ENCODE measurements around the gene DAPK2. TPM values are rescaled to one million over a fixed set of nuclear protein-coding genes. Genes with fewer than 3 reads are reported as not detected.
A peak's percentile ranks its signal among the peaks of the same experiment; 100 is the strongest.

Gene DAPK2
- polyA plus RNA-seq, 2 of the 4 experiments (the other 2 are of a cell fraction) = 3.1 to 4.8 TPM

DNA sequence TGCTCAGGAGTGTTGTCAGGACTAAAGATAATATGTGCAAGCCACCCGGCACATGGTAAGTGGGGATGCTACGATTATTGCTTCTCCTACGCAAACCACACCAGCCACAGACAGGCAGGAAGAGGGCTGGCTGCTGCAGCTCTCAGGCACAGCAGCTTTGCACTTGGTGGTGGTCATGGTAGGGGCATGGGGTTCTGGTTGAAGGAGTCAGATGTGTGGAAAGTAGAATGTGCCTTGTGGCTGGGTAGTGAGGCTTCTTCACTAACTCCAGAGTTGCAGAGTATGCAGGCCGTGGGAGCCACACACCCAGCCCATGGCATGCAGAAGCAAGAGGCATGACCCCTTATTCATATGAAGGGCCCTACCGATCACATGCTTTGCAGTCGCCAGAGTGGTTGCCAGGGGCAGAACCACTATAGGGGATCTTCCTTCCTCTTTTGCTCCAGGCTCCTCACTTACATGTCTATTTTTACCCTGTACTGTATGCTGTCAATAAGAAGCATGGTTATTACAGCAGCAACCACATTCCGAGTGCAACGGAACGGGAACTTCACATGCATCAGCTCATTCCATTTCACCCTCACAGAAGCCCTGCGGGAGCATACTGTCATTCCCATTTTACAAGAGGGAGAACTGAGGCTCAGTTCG, 153.4 kb downstream of the DAPK2 start (continued):
- TF ChIP-seq, protein P1, sequence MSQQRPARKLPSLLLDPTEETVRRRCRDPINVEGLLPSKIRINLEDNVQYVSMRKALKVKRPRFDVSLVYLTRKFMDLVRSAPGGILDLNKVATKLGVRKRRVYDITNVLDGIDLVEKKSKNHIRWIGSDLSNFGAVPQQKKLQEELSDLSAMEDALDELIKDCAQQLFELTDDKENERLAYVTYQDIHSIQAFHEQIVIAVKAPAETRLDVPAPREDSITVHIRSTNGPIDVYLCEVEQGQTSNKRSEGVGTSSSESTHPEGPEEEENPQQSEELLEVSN (IDR thresholded peaks at IDR 0.05; ENCODE audit: borderline replicate concordance, low read depth) = no peak
- no peak for TF ChIP-seq HDAC2 (IDR thresholded peaks at IDR 0.05)
- TF ChIP-seq, protein P2, sequence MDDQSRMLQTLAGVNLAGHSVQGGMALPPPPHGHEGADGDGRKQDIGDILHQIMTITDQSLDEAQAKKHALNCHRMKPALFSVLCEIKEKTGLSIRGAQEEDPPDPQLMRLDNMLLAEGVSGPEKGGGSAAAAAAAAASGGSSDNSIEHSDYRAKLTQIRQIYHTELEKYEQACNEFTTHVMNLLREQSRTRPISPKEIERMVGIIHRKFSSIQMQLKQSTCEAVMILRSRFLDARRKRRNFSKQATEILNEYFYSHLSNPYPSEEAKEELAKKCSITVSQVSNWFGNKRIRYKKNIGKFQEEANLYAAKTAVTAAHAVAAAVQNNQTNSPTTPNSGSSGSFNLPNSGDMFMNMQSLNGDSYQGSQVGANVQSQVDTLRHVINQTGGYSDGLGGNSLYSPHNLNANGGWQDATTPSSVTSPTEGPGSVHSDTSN (IDR thresholded peaks at IDR 0.05) = no peak

DNA sequence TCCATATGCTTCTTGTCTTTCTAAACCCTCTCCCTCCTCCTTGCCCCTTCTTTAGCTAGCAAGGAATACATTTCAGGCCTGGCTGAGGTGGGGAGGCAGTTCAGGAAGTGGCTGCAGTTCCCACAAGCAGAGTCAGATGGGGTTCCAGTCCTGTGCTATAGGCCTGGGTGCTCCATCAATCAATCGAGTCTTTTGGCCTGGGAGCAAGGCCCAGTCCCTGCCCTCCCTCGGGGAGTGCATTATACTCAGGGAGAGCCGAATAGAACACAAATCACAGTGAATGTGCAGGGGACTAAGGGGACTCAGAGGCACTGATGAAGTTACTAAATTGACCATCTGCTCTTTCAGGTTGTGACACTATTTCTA, 154.5 kb downstream of the DAPK2 start:
- H3K27ac ChIP-seq = no peak overlapping the region
- ChIA-PET CTCF (interaction anchor here (0.6 to 7.2 kb wide), 26 partner anchors 8 to 428 kb away, joined by 3 to 45 read pairs (median 4); no protein-coding TSS in a partner anchor), POLR2A (interaction anchor here (0.6 kb wide), 1 partner anchor 870 kb away, joined by 3 read pairs; no protein-coding TSS in a partner anchor)
- no peak for TF ChIP-seq CHD2 (IDR thresholded peaks at IDR 0.05; ENCODE audit: low read length, partially characterized antibody)
- no peak for TF ChIP-seq POLR2AphosphoS2 (conservative IDR thresholded peaks at IDR 0.05; ENCODE audit: low read length)
- no peak for TF ChIP-seq HOXA7 (CRISPR knock-in tag; IDR thresholded peaks at IDR 0.05)
- TF ChIP-seq EHF (CRISPR knock-in tag; IDR thresholded peaks at IDR 0.05) = no peak
- TF ChIP-seq, protein P3, sequence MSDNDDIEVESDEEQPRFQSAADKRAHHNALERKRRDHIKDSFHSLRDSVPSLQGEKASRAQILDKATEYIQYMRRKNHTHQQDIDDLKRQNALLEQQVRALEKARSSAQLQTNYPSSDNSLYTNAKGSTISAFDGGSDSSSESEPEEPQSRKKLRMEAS (IDR thresholded peaks at IDR 0.05) = no peak
- TF ChIP-seq KDM1A (IDR thresholded peaks at IDR 0.05; ENCODE audit: low read depth) = no peak
- TF ChIP-seq ESRRA (IDR thresholded peaks at IDR 0.05; ENCODE audit: borderline replicate concordance, low read length) = no peak
- TF ChIP-seq FOSL2 (IDR thresholded peaks at IDR 0.05) = no peak
- TF ChIP-seq FOSL2 (CRISPR knock-in tag; IDR thresholded peaks at IDR 0.05) = no peak
- TF ChIP-seq, protein P4, sequence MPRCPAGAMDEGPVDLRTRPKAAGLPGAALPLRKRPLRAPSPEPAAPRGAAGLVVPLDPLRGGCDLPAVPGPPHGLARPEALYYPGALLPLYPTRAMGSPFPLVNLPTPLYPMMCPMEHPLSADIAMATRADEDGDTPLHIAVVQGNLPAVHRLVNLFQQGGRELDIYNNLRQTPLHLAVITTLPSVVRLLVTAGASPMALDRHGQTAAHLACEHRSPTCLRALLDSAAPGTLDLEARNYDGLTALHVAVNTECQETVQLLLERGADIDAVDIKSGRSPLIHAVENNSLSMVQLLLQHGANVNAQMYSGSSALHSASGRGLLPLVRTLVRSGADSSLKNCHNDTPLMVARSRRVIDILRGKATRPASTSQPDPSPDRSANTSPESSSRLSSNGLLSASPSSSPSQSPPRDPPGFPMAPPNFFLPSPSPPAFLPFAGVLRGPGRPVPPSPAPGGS (IDR thresholded peaks at IDR 0.05) = no peak
- no peak for TF ChIP-seq MAZ (IDR thresholded peaks at IDR 0.05; ENCODE audit: borderline replicate concordance, low read depth, low read length)
- TF ChIP-seq RCOR1 (IDR thresholded peaks at IDR 0.05; ENCODE audit: low read depth, low read length) = no peak
- TF ChIP-seq HDAC2 (IDR thresholded peaks at IDR 0.05) = no peak
- no peak for TF ChIP-seq FOSB (CRISPR knock-in tag; IDR thresholded peaks at IDR 0.05)
- TF ChIP-seq, protein P2 (IDR thresholded peaks at IDR 0.05) = no peak
- TF ChIP-seq, protein P5, sequence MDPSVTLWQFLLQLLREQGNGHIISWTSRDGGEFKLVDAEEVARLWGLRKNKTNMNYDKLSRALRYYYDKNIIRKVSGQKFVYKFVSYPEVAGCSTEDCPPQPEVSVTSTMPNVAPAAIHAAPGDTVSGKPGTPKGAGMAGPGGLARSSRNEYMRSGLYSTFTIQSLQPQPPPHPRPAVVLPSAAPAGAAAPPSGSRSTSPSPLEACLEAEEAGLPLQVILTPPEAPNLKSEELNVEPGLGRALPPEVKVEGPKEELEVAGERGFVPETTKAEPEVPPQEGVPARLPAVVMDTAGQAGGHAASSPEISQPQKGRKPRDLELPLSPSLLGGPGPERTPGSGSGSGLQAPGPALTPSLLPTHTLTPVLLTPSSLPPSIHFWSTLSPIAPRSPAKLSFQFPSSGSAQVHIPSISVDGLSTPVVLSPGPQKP (IDR thresholded peaks at IDR 0.05; ENCODE audit: low read depth, low read length) = no peak
- no peak for DNase-seq (ENCODE audit: low read depth in 1 of 2, low spot score in 1 of 2)
- FAIRE-seq = no peak
- H3K9me3 ChIP-seq = no peaks in the 10 kb centered on the region
- no peak for ATAC-seq
- H3K4me1 ChIP-seq = peaks cover 8% of the 10 kb centered on the region
- H3K4me3 ChIP-seq = no peak overlapping the region
- WGBS (ENCODE audit: missing lambda C conversion rate) = 89% methylated on average over 3 of the region's 3 CpGs
- H3K4me2 ChIP-seq = no peak overlapping the region

DNA sequence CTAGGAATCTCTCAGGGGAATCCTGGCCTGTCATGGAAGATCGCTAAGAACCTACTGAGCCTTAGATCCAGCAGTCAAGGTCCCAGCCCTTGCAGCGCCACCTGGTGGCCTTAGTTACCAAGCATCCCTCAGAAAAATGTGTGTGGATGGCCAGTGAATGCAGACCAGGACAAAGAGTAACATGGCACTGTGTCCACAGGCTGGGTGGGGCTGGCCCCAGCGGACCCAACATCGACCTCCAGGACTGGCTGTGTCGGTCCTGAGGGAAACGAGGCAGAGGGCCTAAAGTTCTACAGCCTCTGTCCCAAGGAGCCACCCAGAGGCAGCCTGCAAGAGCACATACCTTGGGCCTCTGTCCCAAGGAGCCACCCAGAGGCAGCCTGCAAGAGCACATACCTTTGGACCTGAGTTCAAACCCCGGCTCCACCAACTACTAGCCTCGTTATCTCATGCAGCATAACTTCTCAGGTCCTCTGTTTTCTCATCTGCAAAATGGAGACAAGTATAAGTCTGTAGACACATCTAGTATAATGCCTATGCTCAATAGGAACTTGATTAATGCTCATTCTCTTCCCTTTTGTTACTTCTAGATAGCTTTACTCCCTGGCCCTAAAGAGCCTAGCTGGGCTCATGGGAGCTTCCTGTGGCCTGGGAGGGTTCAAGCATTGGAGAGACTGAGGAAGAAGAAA, 155.1 kb downstream of the DAPK2 start:
- WGBS (ENCODE audit: missing lambda C conversion rate) = 16% methylated on average over 8 of the region's 8 CpGs

More for the DNA sequence above, 155.1 kb downstream of the DAPK2 start:
- Histone ChIP-seq H3K27ac (no peak overlapping the region), H3K9me3 (no peaks in the 10 kb centered on the region), H3K4me2 (no peak overlapping the region), H3K4me1 (peaks cover 3% of the 10 kb centered on the region; the same call in 2 of the 3 replicates), H3K4me3 (no peak overlapping the region)
- no peak for FAIRE-seq
- ATAC-seq = peak; percentile 80 to 96
- peak; percentile 87 to 88 for DNase-seq (ENCODE audit: low read depth in 1 of 2, low spot score in 1 of 2)
- CTCF ChIA-PET = interaction anchor here (0.6 to 7.2 kb wide), 31 partner anchors 8 to 427 kb away, joined by 3 to 45 read pairs (median 4); no protein-coding TSS in a partner anchor
- POLR2A ChIA-PET = no interaction called here
- TF ChIP-seq HOXB13 (CRISPR knock-in tag; IDR thresholded peaks at IDR 0.05; ENCODE audit: low read depth) (0 out of 2 replicates have a peak, but pooled peaks have one; percentile 44), KDM5A (IDR thresholded peaks at IDR 0.05) (no peak), SMC3 (IDR thresholded peaks at IDR 0.05) (peak; percentile 97), RAD21 (conservative IDR thresholded peaks at IDR 0.05 in 1 of 2, IDR thresholded peaks at IDR 0.05 in 1 of 2) (peak; percentile 79 to 83)
- TF ChIP-seq, protein P6, sequence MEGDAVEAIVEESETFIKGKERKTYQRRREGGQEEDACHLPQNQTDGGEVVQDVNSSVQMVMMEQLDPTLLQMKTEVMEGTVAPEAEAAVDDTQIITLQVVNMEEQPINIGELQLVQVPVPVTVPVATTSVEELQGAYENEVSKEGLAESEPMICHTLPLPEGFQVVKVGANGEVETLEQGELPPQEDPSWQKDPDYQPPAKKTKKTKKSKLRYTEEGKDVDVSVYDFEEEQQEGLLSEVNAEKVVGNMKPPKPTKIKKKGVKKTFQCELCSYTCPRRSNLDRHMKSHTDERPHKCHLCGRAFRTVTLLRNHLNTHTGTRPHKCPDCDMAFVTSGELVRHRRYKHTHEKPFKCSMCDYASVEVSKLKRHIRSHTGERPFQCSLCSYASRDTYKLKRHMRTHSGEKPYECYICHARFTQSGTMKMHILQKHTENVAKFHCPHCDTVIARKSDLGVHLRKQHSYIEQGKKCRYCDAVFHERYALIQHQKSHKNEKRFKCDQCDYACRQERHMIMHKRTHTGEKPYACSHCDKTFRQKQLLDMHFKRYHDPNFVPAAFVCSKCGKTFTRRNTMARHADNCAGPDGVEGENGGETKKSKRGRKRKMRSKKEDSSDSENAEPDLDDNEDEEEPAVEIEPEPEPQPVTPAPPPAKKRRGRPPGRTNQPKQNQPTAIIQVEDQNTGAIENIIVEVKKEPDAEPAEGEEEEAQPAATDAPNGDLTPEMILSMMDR (IDR thresholded peaks at IDR 0.05) = peak; percentile 98

Measured in A549 (cell line).